KMS-11 (cell line): ENCODE measurements around the gene MYOD1.

Source experiments
- H2AFZ ChIP-seq: fragments of 200-600 bp; sonication (generic); 2 replicates; pipeline ENCODE4 v1.6.1; 2016; ENCODE audit warnings: antibody characterized with exemption, mixed run types, low read depth
- H3K27ac ChIP-seq: fragments of 200-600 bp; sonication (generic); 2 replicates; pipeline ENCODE4 v1.6.1; 2016; ENCODE audit warnings: mild to moderate bottlenecking, mixed run types
- H3K27me3 ChIP-seq: fragments of 200-600 bp; sonication (generic); 2 replicates; pipeline ENCODE4 v1.6.1; 2017; ENCODE audit warnings: mild to moderate bottlenecking, low read depth, mixed run types, moderate library complexity; ENCODE audit not compliant: insufficient read depth
- H3K36me3 ChIP-seq: fragments of 200-600 bp; sonication (generic); 2 replicates; pipeline ENCODE4 v1.6.1; 2017; ENCODE audit warnings: mild to moderate bottlenecking, mixed run types; ENCODE audit not compliant: insufficient read depth
- H3K4me1 ChIP-seq: fragments of 200-600 bp; sonication (generic); 2 replicates; pipeline ENCODE4 v1.6.1; 2016; ENCODE audit warnings: mild to moderate bottlenecking, low read depth, mixed run types; ENCODE audit not compliant: poor library complexity, severe bottlenecking
- H3K4me2 ChIP-seq: fragments of 200-600 bp; sonication (generic); 2 replicates; pipeline ENCODE4 v1.7.0; 2016; ENCODE audit warnings: mild to moderate bottlenecking, mixed run types
- H3K4me3 ChIP-seq: fragments of 200-600 bp; sonication (generic); IDR thresholded peaks from 2 replicates; pipeline ENCODE4 v1.6.1; 2017; ENCODE audit warnings: low read depth, low read length, mixed read lengths; ENCODE audit not compliant: insufficient read depth
- H3K79me2 ChIP-seq: fragments of 200-600 bp; sonication (generic); 2 replicates; pipeline ENCODE4 v1.6.1; 2016; ENCODE audit warnings: low read depth, mixed run types; ENCODE audit not compliant: insufficient read depth
- H3K9ac ChIP-seq: fragments of 200-600 bp; sonication (generic); 2 replicates; pipeline ENCODE4 v1.6.1; 2016; ENCODE audit warnings: mild to moderate bottlenecking, mixed run types
- H4K20me1 ChIP-seq: fragments of 200-600 bp; sonication (generic); 2 replicates; pipeline ENCODE4 v1.6.1; 2016; ENCODE audit warnings: mild to moderate bottlenecking, mixed run types; ENCODE audit not compliant: insufficient read depth
- CTCF ChIP-seq: fragments of 200-600 bp; sonication (generic); conservative IDR thresholded peaks from 2 replicates; pipeline ENCODE4 v1.6.1; 2017; ENCODE audit warnings: low read depth, mild to moderate bottlenecking, antibody characterized with exemption, low read length, moderate library complexity, mixed read lengths

MYOD1 gene

DNA sequence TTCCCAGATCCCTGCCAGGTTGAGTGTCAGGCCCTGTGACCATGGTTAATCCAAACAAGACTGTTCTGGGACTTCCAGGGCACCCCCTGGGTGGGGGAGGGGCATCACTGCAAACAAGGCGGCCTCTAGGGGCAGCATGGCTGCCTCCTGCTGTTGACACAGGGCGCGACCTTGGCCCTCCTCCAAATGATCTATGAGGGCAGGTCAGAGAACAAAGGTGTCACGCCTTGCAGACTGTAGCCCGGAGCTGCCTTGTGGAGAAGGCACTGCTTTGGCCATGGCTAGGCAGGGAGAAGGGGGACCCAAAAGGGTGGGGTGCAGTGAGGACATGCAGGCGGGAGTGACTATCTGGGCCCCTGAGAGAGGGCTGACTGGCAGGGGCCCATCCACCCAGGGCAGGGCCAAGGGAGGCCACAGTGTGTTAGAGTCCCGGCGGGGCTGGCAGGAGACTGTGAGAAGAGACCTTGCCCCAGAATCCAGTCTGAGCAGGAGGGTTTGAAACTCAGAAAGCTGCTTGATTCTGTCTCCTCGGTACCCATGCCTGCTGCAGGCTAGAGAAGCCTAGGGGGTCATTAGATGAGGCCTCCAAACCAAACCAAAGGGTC lies 50.8 kb downstream of the MYOD1 start:
- no peak overlapping the region for H2AFZ ChIP-seq
- no peaks in the 10 kb centered on the region for H3K36me3 ChIP-seq
- no peak for TF ChIP-seq CTCF
- no peaks in the 10 kb centered on the region for H3K79me2 ChIP-seq
- no peaks in the 10 kb centered on the region for H3K4me1 ChIP-seq
- no peak overlapping the region for H3K4me3 ChIP-seq
- H3K27ac ChIP-seq, result no peak overlapping the region
- no peak overlapping the region for H3K9ac ChIP-seq
- no peak overlapping the region for H3K4me2 ChIP-seq
- H4K20me1 ChIP-seq, result no peaks in the 10 kb centered on the region
- H3K27me3 ChIP-seq, result no peaks in the 10 kb centered on the region

GRCh38 chr11:17770917-17771316 lies 51.5 kb downstream of the MYOD1 start:
- Histone ChIP-seq H3K9ac (no peak overlapping the region), H3K27ac (no peak overlapping the region), H3K4me3 (no peak overlapping the region), H3K79me2 (no peaks in the 10 kb centered on the region), H4K20me1 (no peaks in the 10 kb centered on the region), H3K4me2 (no peak overlapping the region), H3K27me3 (no peaks in the 10 kb centered on the region), H3K36me3 (no peaks in the 10 kb centered on the region), H2AFZ (no peak overlapping the region), H3K4me1 (no peaks in the 10 kb centered on the region)
- TF ChIP-seq CTCF, result no peak

- Histone ChIP-seq H3K36me3 (no peaks in the 10 kb centered on the region), H3K9ac (no peak overlapping the region), H3K79me2 (no peaks in the 10 kb centered on the region), H3K4me2 (no peak overlapping the region), H3K27me3 (no peaks in the 10 kb centered on the region), H2AFZ (no peak overlapping the region), H3K4me3 (no peak overlapping the region), H4K20me1 (no peaks in the 10 kb centered on the region), H3K4me1 (no peaks in the 10 kb centered on the region), H3K27ac (no peak overlapping the region)
- TF ChIP-seq CTCF, result no peak
These were observed 52.0 kb downstream of the MYOD1 start for GRCh38 chr11:17771415-17771814.
